GM12878 (cell line): Measurements from ENCODE around the gene ABCG1. TPM values are rescaled to one million over a fixed set of nuclear protein-coding genes. Genes with fewer than 3 reads are reported as not detected.

ENCODE experiments used
- BCLAF1 ChIP-seq: fragments of 450-650 bp; IDR thresholded peaks from 2 replicates; pipeline ENCODE4 v1.6.1; 2017; ENCODE audit warnings: antibody characterized with exemption, mild to moderate bottlenecking, moderate library complexity
- ESRRA ChIP-seq: IDR thresholded peaks from 2 replicates; pipeline ENCODE4 v1.6.1; 2012; ENCODE audit warnings: mild to moderate bottlenecking, low read length, improper control_type of control experiment
- JUND ChIP-seq: IDR thresholded peaks from 2 replicates; pipeline ENCODE4 v1.6.1; 2012; ENCODE audit warnings: low read depth, mild to moderate bottlenecking, low read length, improper control_type of control experiment, moderate library complexity
- NFYB ChIP-seq: IDR thresholded peaks from 2 replicates; pipeline ENCODE4 v1.6.1; 2011; ENCODE audit warnings: low read depth, mild to moderate bottlenecking, low read length, improper control_type of control experiment, moderate library complexity; ENCODE audit not compliant: insufficient read depth
- NR2C2 ChIP-seq: IDR thresholded peaks from 2 replicates; pipeline ENCODE4 v1.6.1; 2011; ENCODE audit warnings: borderline replicate concordance, low read depth; ENCODE audit not compliant: control insufficient read depth, insufficient read length
- PBX3 ChIP-seq: IDR thresholded peaks from 2 replicates; pipeline ENCODE4 v1.6.1; 2011; ENCODE audit warnings: mild to moderate bottlenecking, low read depth, low read length, moderate library complexity; ENCODE audit not compliant: insufficient replicate concordance
- RAD21 ChIP-seq: IDR thresholded peaks from 2 replicates; pipeline ENCODE4 v1.6.1; 2011; ENCODE audit warnings: mild to moderate bottlenecking, low read depth, low read length, moderate library complexity; ENCODE audit not compliant: insufficient read depth
- REST ChIP-seq: IDR thresholded peaks from 2 replicates; pipeline ENCODE4 v1.6.1; 2012; ENCODE audit warnings: mild to moderate bottlenecking, low read depth, low read length
- RFX5 ChIP-seq: IDR thresholded peaks from 2 replicates; pipeline ENCODE4 v1.6.1; 2011; ENCODE audit warnings: low read depth, low read length, improper control_type of control experiment
- SMARCA5 ChIP-seq: fragments of 450-650 bp; IDR thresholded peaks from 2 replicates; pipeline ENCODE4 v1.6.1; 2017; ENCODE audit warnings: mild to moderate bottlenecking
- SREBF1 ChIP-seq: IDR thresholded peaks from 2 replicates; pipeline ENCODE4 v1.6.1; 2012; ENCODE audit warnings: mild to moderate bottlenecking, low read length
- TAF1 ChIP-seq: IDR thresholded peaks from 2 replicates; pipeline ENCODE4 v1.6.1; 2011; ENCODE audit warnings: mild to moderate bottlenecking, low read depth, low read length, borderline replicate concordance
- YBX1 ChIP-seq: fragments of 450-650 bp; IDR thresholded peaks from 2 replicates; pipeline ENCODE4 v1.6.1; 2016; ENCODE audit warnings: antibody characterized with exemption
- ZBTB11 ChIP-seq: fragments of 450-650 bp; formaldehyde crosslinking; IDR thresholded peaks from 2 replicates; pipeline ENCODE4 v1.5.0; 2022; ENCODE audit warnings: mild to moderate bottlenecking, missing genetic modification characterization
- ZNF24 ChIP-seq: fragments of 450-650 bp; IDR thresholded peaks from 2 replicates; pipeline ENCODE4 v1.6.1; 2017; ENCODE audit warnings: antibody characterized with exemption, mild to moderate bottlenecking
- ZNF384 ChIP-seq: IDR thresholded peaks from 2 replicates; pipeline ENCODE4 v1.6.1; 2012; ENCODE audit warnings: low read depth, mild to moderate bottlenecking, low read length, improper control_type of control experiment, borderline replicate concordance
- ZNF622 ChIP-seq: fragments of 450-650 bp; IDR thresholded peaks from 2 replicates; pipeline ENCODE4 v1.6.1; 2017; ENCODE audit warnings: mild to moderate bottlenecking, inconsistent platforms
- polyA plus RNA-seq, 11 experiments: library from polyadenylated mRNA; depleted of rRNA in 4 of 11; unstranded in 6 of 11; stranded (reverse) in 5 of 11; fragments of >200 nt; fragmentation: Nextera tagmentation in 4 of 11; fragmentation: Illumina TruSeq in 1 of 11; extraction: Ambion mirVana in 4 of 11; extraction: Trizol in 1 of 11; gene quantifications; 1 replicate in 1 of 11; 2 replicates in 10 of 11; pipeline versions ENCODE4 v1.2.1 to v1.2.3, GENCODE V29; 2011 to 2016; ENCODE audit warnings: inconsistent platforms in 2 of 11, missing spikeins in 2 of 11, low read depth in 1 of 11
- total RNA-seq, 4 experiments: library from RNA; depleted of rRNA in 3 of 4; stranded (reverse); fragments of >200 nt in 3 of 4; fragmentation: Illumina TruSeq in 1 of 4; extraction: Trizol in 1 of 4; gene quantifications; 2 replicates each; pipeline versions ENCODE4 v1.2.1 to v1.2.3, GENCODE V29; 2013 to 2021

ABCG1 gene
- total and polyA plus RNA-seq, 10 of the 15 experiments (the other 5 are each of a cell fraction or from before 2014, with no cell fraction given), result 0.59 to 19.3 (median 5.7) TPM

- no peak for TF ChIP-seq ZBTB11 (CRISPR knock-in tag)
- TF ChIP-seq RFX5, result no peak
- no peak for TF ChIP-seq NR2C2
- no peak for TF ChIP-seq BCLAF1
- peak; percentile 59; the same call in 1 of the 2 replicates for TF ChIP-seq ZNF24
- TF ChIP-seq REST, result no peak
- peak; percentile 67 for TF ChIP-seq PBX3
- TF ChIP-seq ZNF622, result no peak
- TF ChIP-seq TAF1, result 0 out of 2 replicates have a peak, but pooled peaks have one; percentile 31
- no peak for TF ChIP-seq JUND
- TF ChIP-seq ZNF384, result peak; percentile 38; the same call in 1 of the 2 replicates
- TF ChIP-seq ESRRA, result no peak
- TF ChIP-seq SMARCA5, result no peak
- TF ChIP-seq SREBF1, result no peak
- 0 out of 2 replicates have a peak, but pooled peaks have one; percentile 7 for TF ChIP-seq RAD21
- no peak for TF ChIP-seq YBX1
- TF ChIP-seq NFYB, result no peak
Observed at GRCh38 chr21:42233067-42233961, 14.4 kb downstream of the ABCG1 start (continued).
